DMS153 treated with DMSO at 0.1 percent for 48 hours (cell line): ENCODE measurements around the gene NEK3.
"Not testable (repeated sequence)": the region's sequence is repeated elsewhere in the genome, so short reads cannot be mapped to it uniquely, and the experiment has no call there.

Source experiments
- DNase-seq: peaks from one replicate; lab custom pipeline; 2025; ENCODE audit not compliant: unreplicated experiment; lab: John Stamatoyannopoulos, UW

The NEK3 gene

GRCh38 chr13:52170828-52171391, 11.5 kb upstream of the NEK3 start:
- not testable (repeated sequence) for DNase-seq

- DNase-seq = no peak
Measured at GRCh38 chr13:52169839-52170238, 10.4 kb upstream of the NEK3 start.

- DNase-seq = no peak
Measured at GRCh38 chr13:52165411-52165810, 6.0 kb upstream of the NEK3 start.

GRCh38 chr13:52164989-52165388, 5.6 kb upstream of the NEK3 start:
- no peak for DNase-seq

- not testable (repeated sequence) for DNase-seq
Measured at GRCh38 chr13:52163878-52164277, 4.5 kb upstream of the NEK3 start.

GRCh38 chr13:52162279-52163101, 3.1 kb upstream of the NEK3 start:
- no peak for DNase-seq

GRCh38 chr13:52161181-52161646, 1.8 kb upstream of the NEK3 start:
- DNase-seq = no peak

- no peak for DNase-seq
Measured at GRCh38 chr13:52160506-52160905, 1.1 kb upstream of the NEK3 start.

GRCh38 chr13:52160053-52160452, 656 bp upstream of the NEK3 start:
- no peak for DNase-seq

- DNase-seq = no peak
Measured at GRCh38 chr13:52158629-52159158, 703 bp downstream of the NEK3 start.

GRCh38 chr13:52156724-52157261, 2.6 kb downstream of the NEK3 start:
- no peak for DNase-seq

GRCh38 chr13:52155177-52155576, 4.2 kb downstream of the NEK3 start:
- DNase-seq = no peak

- DNase-seq = no peak
Measured at GRCh38 chr13:52147225-52147624, 12.2 kb downstream of the NEK3 start.

- no peak for DNase-seq
Measured at GRCh38 chr13:52141299-52141698, 18.1 kb downstream of the NEK3 start.

GRCh38 chr13:52137489-52137888, 21.9 kb downstream of the NEK3 start:
- no peak for DNase-seq

GRCh38 chr13:52136763-52137162, 22.6 kb downstream of the NEK3 start:
- DNase-seq = no peak

GRCh38 chr13:52130641-52131040, 28.8 kb downstream of the NEK3 start:
- no peak for DNase-seq

- peak; percentile 74 for DNase-seq
Measured at GRCh38 chr13:52128714-52129700, 30.4 kb downstream of the NEK3 start, which contains the start of gene NEK5. Gene NEK5 (minus strand): TSS chr13:52129073. CDS start chr13:52127482, 1,591 bp downstream.

- peak; percentile 64 for DNase-seq
Measured at GRCh38 chr13:52127783-52128702, 31.4 kb downstream of the NEK3 start.

- DNase-seq = no peak
Measured at GRCh38 chr13:52127378-52127777, 32.0 kb downstream of the NEK3 start.
